GM10266 (cell line): ENCODE results near the gene ELP5.

Experiments used
- DNase-seq: peaks from one replicate; pipeline ENCODE4 v3.0.0; 2012; ENCODE audit errors: extremely low spot score
- TF ChIP-seq, protein P1 (sequence below): IDR thresholded peaks from 2 replicates; pipeline ENCODE4 v1.5.1; 2012; ENCODE audit warnings: mild to moderate bottlenecking, low read depth; ENCODE audit not compliant: control insufficient read depth, insufficient read depth; ENCODE audit errors: missing control alignments

ELP5 gene

DNA sequence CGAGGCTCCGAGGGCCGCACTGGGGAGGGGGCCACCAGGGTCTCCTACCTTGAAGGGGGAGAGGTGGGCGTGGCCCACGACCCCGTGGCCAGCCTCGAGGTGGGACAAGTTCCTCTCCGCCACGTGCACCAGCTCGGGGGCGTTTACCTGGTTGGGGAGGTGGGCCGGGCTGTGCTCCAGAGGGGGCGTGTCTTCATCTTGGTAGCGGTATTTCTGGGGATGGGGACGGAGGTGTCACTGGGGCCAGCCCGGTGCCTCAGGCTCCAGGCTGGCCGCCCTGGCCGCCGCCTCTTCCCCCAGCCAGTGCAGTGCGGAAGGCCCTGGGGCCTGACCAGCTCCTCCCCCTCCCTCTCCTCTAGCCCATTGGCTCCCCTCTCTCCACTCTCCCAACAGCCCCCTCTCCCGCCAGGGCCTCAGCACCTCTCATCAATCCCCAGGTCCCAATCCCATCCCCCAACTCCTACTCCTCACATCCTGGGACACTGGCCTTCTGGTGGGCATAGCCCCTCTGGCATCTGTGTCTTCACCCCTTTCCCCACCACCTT is 43.9 kb upstream of the ELP5 start:
- DNase-seq, result no peak
- TF ChIP-seq, protein P1, sequence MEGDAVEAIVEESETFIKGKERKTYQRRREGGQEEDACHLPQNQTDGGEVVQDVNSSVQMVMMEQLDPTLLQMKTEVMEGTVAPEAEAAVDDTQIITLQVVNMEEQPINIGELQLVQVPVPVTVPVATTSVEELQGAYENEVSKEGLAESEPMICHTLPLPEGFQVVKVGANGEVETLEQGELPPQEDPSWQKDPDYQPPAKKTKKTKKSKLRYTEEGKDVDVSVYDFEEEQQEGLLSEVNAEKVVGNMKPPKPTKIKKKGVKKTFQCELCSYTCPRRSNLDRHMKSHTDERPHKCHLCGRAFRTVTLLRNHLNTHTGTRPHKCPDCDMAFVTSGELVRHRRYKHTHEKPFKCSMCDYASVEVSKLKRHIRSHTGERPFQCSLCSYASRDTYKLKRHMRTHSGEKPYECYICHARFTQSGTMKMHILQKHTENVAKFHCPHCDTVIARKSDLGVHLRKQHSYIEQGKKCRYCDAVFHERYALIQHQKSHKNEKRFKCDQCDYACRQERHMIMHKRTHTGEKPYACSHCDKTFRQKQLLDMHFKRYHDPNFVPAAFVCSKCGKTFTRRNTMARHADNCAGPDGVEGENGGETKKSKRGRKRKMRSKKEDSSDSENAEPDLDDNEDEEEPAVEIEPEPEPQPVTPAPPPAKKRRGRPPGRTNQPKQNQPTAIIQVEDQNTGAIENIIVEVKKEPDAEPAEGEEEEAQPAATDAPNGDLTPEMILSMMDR, result no peak

DNA sequence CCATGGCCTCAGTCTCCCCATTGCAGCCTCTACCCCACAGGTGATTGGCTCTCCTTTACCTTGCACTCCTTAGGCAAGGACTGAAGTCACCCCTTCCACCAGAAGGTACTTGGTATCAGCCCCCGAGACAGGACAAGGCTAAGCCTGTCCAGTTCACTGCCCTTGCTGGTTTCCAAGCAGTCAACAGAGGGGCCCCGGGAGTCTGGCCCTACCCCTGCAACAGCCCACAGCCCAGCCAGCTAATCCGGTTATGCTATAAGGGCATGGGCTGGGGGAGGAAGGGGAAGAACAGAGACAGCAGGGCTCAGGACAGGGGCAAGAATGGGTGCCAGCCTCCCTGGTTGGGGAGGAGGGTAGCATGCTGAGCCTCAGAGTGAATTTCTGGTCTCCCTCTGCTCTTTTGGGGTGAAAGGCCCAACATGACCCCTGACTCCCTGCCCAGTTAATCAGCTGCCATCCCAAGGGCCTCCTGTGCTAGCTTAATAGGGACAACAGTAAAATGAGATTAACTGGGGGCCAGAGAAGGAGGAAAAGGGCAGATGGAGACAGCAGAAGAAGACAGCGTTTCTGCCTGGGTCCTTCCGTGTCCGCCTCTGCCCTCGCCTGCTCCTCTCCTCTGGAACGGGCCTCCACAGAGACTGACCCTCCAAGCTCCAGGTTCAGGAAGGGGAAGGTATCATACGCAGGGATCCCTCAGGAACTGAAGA is 43.1 kb upstream of the ELP5 start:
- no peak for DNase-seq
- TF ChIP-seq, protein P1, result no peak

DNA sequence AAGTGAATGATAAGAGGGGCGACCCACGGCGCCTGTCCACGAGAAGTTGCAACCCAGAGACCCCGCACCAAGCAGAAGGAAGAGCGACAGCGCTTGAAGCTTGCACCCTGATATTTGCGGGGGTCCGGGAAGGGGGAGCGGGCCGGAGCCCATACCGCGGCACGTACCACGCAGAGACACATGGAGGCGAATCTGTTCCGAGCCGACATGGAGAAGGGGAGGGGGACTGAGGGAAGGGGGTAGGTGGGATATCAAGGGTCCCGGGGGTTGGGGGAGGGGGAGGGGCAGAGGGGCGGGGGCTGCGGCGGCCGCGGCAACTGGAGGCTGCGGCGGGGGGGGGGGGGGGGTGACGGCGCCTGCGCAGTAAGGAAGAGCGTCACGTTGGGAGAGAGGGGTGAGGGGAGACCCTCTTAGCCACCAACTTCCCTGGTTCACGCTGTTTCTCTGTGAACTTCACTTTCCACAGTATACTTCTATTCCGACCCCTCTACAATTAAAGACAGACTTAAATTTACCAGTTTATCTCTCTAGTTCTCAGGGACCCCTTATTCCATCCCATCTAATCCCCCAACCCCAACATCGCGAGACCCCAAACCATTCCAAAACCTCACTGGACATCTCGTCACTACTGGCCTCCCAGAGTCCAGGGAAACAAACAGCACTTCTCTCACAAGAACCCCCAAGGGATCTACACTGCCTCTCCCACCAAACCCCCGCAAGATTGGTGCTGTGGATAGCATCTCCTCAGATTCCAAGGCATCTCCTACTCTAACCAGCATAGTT is 40.3 kb upstream of the ELP5 start:
- TF ChIP-seq, protein P1, result no peak
- DNase-seq, result no peak

DNA sequence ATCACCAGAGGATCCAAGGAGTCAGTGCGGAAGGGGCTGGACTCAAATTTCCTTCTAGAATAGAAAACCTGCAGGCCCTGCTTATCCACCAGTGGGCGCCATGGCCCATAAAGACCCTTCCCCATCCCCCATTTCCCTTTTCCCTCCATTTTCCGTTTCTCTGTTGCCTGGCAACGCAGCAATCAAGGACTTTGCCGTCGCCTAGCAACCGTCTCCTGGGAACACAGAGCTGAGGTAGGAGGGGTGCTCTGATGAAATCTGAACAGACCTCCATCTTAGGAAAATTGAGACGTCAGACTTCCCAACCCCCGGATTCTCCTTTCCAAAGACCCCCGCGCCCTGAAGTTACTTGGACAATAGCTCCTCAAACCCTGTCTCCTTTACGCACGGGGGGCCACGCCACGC is 38.1 kb upstream of the ELP5 start:
- TF ChIP-seq, protein P1, result no peak
- DNase-seq, result peak; percentile 73

DNA sequence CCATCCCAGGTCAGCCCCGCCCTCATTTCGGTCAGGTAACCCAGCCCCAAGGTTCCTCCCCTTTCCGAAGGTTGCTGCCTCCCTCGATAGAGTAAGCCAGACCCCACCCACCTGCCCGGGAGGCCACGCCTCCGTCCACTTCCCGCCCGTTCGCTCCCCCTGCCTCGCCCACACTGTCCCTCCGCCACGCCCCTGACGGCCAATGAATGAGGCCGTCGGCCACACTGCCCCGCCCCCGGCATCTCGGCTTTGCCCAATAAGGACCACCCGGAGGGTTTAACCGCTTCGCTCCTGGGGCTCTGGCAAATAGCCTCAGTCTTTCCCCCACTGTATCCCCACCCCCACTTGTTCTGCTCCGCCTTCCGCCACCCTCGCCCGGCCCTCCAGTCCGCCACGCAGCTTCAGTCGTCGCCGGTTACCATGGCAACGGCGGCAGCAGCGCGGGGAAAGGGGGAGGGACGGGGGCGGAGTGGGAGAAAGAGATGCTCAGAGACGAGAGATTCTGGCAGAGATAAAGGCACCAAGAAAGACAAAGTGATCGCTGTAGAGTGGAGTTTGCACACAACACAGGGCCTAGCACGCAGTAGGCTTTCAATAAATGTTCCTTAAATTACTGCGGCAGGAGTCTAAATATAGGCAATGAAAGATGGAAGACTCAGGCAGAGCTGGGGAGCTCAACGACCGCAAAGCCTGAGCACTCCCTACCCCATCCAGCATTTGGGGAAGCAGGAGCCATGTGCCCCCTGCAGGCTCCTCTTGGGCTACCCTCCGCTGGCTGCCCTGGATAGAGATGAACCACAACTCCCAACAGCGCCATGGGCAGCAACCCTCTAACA is 37.5 kb upstream of the ELP5 start:
- DNase-seq, result peak; percentile 99
- TF ChIP-seq, protein P1, result peak; percentile 53

DNA sequence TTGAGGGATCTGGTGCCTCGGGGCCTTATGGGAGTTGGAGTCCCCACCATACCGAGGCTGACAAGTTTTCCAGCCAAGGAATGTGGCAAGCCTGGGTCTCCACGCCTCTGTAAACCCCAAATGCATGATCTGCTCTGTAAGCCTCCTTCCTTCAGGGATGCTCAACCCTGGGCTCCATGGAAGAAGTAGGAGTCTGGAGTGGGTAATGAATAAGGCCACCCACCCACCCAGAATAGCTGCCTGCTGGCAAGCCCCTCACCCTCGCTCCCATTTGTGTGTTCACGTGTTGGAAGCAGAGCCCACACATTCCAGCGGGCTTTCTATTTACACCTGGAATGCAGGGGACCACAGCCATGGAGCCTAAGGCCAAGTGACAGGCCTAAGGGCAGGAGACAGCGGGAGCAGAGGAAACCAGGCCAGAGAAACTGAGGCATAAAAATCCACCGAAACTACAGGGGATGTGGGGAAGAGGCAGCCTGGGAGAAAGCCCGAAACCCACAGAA is 36.8 kb upstream of the ELP5 start:
- TF ChIP-seq, protein P1, result no peak
- DNase-seq, result no peak
